ENCODE results near the gene PAPSS2.

Gene PAPSS2

DNA sequence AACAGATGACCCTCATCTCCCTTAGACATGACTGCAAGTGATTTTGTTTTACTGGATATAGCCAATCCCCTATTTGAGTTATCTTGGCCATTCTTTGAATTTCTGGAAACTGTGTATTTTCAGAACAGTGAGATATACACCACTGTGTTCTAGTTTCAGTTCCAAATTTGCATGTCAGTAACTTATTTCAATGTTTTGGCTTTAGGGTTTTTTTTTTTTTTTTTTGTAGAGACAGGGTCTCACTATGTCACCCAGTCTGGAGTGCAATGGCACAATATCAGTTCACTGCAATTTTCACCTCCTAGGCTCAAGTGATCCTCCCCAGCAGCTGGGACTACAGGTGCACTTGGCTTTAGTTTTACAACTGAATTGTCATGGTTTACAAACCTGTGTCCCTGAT lies 91.1 kb downstream of the PAPSS2 start:
- no peak for DNase-seq (ENCODE audit: low read depth)

- DNase-seq (ENCODE audit: low read depth): no peak
These were observed 91.6 kb downstream of the PAPSS2 start for GRCh38 chr10:87751274-87751673.

GRCh38 chr10:87752566-87752965 lies 92.9 kb downstream of the PAPSS2 start:
- DNase-seq (ENCODE audit: low read depth): no peak

GRCh38 chr10:87753995-87754866 lies 94.6 kb downstream of the PAPSS2 start:
- no peak for DNase-seq (ENCODE audit: low read depth)

DNA sequence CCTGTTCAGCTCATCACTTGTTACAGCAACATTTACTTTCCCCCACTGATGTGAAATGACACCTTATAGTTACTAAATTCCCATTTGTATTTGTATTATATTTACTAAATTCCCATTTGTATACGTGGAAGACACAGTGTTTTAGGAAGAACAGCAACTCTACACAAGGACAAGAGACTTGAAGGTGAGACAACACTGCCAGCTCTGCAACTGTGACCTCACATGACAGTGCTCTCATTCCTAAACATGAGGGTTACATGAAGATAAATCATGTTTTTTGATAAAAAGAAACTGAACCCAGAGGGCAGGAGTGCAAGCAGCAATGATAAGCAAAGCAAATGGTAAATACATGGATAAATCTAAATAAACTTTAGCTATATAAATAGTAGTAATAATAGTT lies 98.0 kb downstream of the PAPSS2 start:
- no peak for DNase-seq (ENCODE audit: low read depth)

DNA sequence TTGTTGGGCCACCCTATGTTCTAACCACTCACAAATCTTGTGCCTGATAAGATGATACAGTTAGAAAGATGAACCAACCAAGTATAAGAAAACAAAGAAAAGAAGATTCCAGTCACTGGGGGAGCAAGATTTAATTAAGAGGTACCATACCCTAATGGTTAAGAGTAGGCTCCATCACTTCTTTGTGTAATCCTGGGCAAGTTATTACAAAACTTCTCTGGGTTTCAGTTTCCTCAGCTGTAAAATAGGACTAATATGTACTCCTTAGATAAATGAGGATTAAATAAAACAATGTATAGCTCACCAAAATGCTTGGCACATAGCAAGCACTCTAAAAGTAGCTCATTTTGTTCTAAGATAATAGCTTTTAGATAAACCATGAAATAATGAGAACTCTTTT lies 99.9 kb downstream of the PAPSS2 start:
- no peak for DNase-seq (ENCODE audit: low read depth)

GRCh38 chr10:87760195-87760905 lies 100.7 kb downstream of the PAPSS2 start:
- DNase-seq (ENCODE audit: low read depth): no peak

DNA sequence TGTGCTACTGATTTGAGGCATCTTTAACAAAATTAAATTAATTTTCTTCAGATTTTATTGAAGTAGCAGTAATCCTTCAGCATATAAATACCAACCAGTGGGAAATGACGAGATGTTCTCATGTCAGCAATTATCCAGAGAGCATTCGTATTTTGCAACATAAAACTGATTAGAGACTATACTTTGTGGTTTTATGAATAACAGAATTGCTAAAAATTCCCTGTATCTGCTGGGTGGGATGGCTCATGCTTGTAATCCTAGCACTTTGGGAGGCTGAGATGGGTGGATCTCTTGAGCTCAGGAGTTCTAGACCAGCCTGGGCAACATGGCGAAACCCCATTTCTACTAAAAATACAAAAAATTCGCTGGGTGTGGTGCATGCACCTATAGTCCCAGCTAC lies 101.5 kb downstream of the PAPSS2 start:
- no peak for DNase-seq (ENCODE audit: low read depth)

- DNase-seq (ENCODE audit: low read depth): peak; percentile 4
These were observed 102.2 kb downstream of the PAPSS2 start for GRCh38 chr10:87761892-87762291.

- no peak for DNase-seq (ENCODE audit: low read depth)
These were observed 103.6 kb downstream of the PAPSS2 start for GRCh38 chr10:87763086-87763861.

- DNase-seq (ENCODE audit: low read depth): no peak
These were observed 104.6 kb downstream of the PAPSS2 start for GRCh38 chr10:87764072-87764934.

GRCh38 chr10:87765666-87766376 lies 106.1 kb downstream of the PAPSS2 start:
- DNase-seq (ENCODE audit: low read depth): no peak

- DNase-seq (ENCODE audit: low read depth): no peak
These were observed 107.6 kb downstream of the PAPSS2 start for GRCh38 chr10:87767253-87767652.

- DNase-seq (ENCODE audit: low read depth): no peak
These were observed 112.3 kb downstream of the PAPSS2 start for GRCh38 chr10:87771871-87772500.

DNA sequence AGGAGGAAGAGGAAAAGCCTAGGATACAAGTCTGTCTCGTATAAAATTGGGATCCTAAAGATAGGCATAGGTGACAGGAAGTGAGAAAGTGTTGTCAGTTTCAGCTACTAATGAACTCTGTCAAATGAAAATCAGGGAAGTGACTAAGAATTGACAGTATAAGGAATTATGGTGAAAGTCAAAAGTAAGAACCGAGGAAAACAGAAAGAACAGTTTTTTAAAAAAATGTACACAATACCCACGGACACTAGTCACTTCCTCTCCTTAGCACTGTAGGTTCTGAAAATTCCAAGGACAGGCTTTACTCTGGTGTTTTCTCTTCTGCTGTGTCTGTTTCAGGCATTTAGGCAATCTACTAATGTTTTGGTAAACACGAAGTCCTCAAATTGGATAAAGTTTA lies 116.1 kb downstream of the PAPSS2 start:
- no peak for DNase-seq (ENCODE audit: low read depth)

DNA sequence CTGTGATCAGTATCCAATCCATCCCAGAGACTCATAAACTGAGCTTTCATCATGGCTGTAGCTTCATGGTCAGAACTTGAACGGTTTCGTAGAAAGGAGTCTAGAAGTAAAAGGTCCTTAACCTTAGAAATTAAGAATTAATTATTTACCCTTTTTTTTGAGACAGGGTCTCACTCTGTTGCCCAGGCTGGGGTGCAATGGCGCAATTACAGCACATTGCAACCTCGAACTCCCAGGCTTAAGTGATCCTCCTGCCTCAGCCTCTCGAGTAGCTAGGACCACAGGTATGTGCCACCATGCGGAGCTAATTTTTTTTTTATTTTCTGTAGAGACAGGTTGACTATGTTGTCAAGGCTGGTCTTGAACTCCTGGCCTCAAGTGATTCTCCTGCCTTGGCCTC lies 116.7 kb downstream of the PAPSS2 start:
- DNase-seq (ENCODE audit: low read depth): no peak

DNA sequence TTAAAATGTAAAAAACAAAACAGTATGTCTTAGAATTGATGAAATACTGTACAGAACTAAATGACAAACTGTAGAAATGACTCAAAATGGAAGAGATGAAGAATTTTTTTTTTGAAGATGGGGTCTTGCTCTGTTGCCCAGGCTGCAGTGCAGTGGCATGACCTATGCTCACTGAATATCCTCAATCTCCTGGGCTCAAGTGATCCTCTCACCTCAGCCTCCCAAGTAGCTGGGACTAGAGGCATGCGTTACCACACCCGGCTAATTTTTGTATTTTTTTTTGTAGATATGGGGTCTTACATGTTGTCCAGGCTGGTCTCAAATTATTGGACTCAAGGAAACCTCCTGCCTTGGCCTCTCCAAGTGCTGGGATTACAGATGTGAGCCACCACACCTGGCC lies 121.9 kb downstream of the PAPSS2 start:
- DNase-seq (ENCODE audit: low read depth): no peak

DNA sequence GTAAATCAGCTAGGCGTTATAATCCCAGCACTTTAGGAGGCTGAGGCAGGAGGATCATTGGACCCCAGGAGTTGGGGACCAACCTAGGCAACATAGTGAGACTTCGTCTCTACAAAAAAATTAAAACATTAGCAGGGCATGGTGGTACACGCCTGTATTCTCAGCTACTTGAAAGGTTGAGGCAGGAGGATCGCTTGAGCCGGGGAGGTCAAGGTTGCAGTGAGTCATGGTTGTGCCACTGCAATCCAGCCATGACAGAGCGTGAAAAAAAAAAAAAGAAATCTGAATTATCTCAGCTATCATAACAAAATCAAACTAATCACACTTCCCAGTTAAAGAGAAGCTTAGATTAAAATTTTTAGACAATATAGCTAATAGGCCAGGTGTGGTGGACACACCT lies 123.0 kb downstream of the PAPSS2 start:
- no peak for DNase-seq (ENCODE audit: low read depth)

- DNase-seq (ENCODE audit: low read depth): no peak
These were observed 126.7 kb downstream of the PAPSS2 start for GRCh38 chr10:87786421-87786820.

DNA sequence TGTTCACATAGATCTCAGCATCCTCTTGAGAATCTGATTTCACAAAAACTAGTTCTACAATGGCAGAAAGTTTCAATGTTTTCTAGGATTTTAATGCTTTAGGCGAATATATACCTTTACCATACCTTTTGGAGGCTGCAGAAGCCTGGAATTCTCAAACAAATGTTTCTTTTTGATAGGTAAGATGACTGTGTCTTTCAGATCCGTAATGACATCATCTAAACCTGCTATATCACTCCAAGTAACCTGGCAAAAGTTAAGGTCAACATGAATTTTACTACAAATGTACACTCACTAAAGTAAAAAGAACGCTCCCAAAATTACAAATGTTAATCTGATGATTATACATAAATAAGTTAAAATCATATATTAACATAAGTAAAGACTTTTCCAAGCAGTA lies 130.5 kb downstream of the PAPSS2 start:
- DNase-seq (ENCODE audit: low read depth): no peak

DNA sequence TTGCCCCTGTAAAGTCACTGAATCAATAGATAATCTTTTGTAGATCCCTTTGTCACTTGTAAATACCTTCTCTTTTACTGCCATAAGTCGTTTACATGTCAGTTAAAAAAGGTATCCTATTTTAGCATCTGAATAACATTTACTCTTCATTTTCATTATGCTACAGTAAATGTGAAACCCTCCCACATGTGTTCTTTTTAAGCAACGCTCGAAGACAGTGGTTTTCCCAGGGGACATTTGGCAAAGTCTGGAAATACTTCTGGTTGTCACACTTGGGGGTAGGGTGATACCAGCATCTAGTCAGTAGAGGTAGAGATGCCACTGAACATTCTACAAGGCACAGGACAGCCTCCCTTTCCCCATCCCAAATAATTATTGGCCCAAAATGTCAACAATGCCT lies 134.6 kb downstream of the PAPSS2 start:
- no peak for DNase-seq (ENCODE audit: low read depth)

Data from activated gamma-delta T cell treated with anti-CD3 and anti-CD28 coated beads, Interleukin-2, amount 50 U/mL, for 16 hours (primary cell).